Hepatocyte (in vitro differentiated cells): ENCODE data around the gene NEDD8. TPM values are rescaled to one million over a fixed set of nuclear protein-coding genes. Genes with fewer than 3 reads are reported as not detected.

Experiments used
- DNase-seq: peaks from one replicate; pipeline ENCODE4 v3.0.0-alpha.2; 2016; ENCODE audit warnings: low spot score
- H2AFZ ChIP-seq: fragments of 200-600 bp; sonication (generic); 2 replicates; pipeline ENCODE4 v1.6.0; 2016; ENCODE audit warnings: antibody characterized with exemption, mild to moderate bottlenecking
- H3K27ac ChIP-seq: fragments of 200-600 bp; sonication (generic); 2 replicates; pipeline ENCODE4 v1.5.1; 2016; ENCODE audit warnings: mild to moderate bottlenecking
- H3K27me3 ChIP-seq: fragments of 200-600 bp; sonication (generic); 2 replicates; pipeline ENCODE4 v1.6.1; 2016
- H3K36me3 ChIP-seq: fragments of 200-600 bp; sonication (generic); replicated peaks from 2 replicates; pipeline ENCODE4 v1.5.1; 2016; ENCODE audit warnings: low read depth; ENCODE audit not compliant: insufficient read depth
- H3K4me1 ChIP-seq: fragments of 200-600 bp; sonication (generic); 2 replicates; pipeline ENCODE4 v1.5.1; 2016; ENCODE audit warnings: mild to moderate bottlenecking, moderate library complexity; ENCODE audit not compliant: insufficient read depth
- H3K4me2 ChIP-seq: fragments of 200-600 bp; sonication (generic); 2 replicates; pipeline ENCODE4 v1.6.0; 2016
- H3K4me3 ChIP-seq: fragments of 200-600 bp; sonication (generic); 2 replicates; pipeline ENCODE4 v1.5.1; 2016; ENCODE audit warnings: mild to moderate bottlenecking
- H3K79me2 ChIP-seq: fragments of 200-600 bp; sonication (generic); 2 replicates; pipeline ENCODE4 v1.6.0; 2017; ENCODE audit warnings: mild to moderate bottlenecking
- H3K9me2 ChIP-seq: fragments of 200-600 bp; sonication (generic); replicated peaks from 2 replicates; pipeline ENCODE4 v1.6.0; 2017; ENCODE audit warnings: mild to moderate bottlenecking; ENCODE audit not compliant: insufficient read depth
- H3K9me3 ChIP-seq: fragments of 200-600 bp; sonication (generic); 2 replicates; pipeline ENCODE4 v1.5.1; 2016; ENCODE audit warnings: low read depth, mild to moderate bottlenecking
- H4K20me1 ChIP-seq: fragments of 200-600 bp; sonication (generic); 2 replicates; pipeline ENCODE4 v1.6.0; 2016; ENCODE audit warnings: mild to moderate bottlenecking; ENCODE audit not compliant: insufficient read depth, poor library complexity, severe bottlenecking
- EZH2 ChIP-seq: fragments of 200-600 bp; sonication (generic); IDR thresholded peaks from 2 replicates; pipeline ENCODE4 v1.6.1; 2016; ENCODE audit warnings: antibody characterized with exemption, mild to moderate bottlenecking, borderline replicate concordance
- EZH2phosphoT487 ChIP-seq: fragments of 200-600 bp; sonication (generic); IDR thresholded peaks from one replicate; pipeline ENCODE4 v1.6.1; 2018; ENCODE audit warnings: antibody characterized with exemption, mild to moderate bottlenecking, low read depth, moderate library complexity; ENCODE audit not compliant: unreplicated experiment, severe bottlenecking
- WGBS: methylation state at CpG from one replicate; pipeline ENCODE4 v1.1.6; 2016; ENCODE audit warnings: low lambda C conversion rate; ENCODE audit errors: missing lambda C conversion rate; 5-methylcytosine and 5-hydroxymethylcytosine counted together
- polyA plus RNA-seq: library from polyadenylated mRNA; unstranded; fragments of >200 nt; fragmentation: Nextera tagmentation; extraction: Ambion mirVana; gene quantifications from 2 replicates; pipeline ENCODE4 v1.2.1, GENCODE V29; 2016
- total RNA-seq: library from RNA; depleted of rRNA; stranded (reverse); fragments of >200 nt; gene quantifications from 2 replicates; pipeline ENCODE4 v1.2.3, GENCODE V29; 2014
- TF ChIP-seq, protein P1 (sequence below): fragments of 200-600 bp; sonication (generic); IDR thresholded peaks from 2 replicates; pipeline ENCODE4 v1.5.1; 2016; ENCODE audit warnings: antibody characterized with exemption, mild to moderate bottlenecking; ENCODE audit not compliant: poor library complexity

The NEDD8 gene
- total and polyA plus RNA-seq, 2 experiments from 2014 or later = 162 to 326 TPM

DNA sequence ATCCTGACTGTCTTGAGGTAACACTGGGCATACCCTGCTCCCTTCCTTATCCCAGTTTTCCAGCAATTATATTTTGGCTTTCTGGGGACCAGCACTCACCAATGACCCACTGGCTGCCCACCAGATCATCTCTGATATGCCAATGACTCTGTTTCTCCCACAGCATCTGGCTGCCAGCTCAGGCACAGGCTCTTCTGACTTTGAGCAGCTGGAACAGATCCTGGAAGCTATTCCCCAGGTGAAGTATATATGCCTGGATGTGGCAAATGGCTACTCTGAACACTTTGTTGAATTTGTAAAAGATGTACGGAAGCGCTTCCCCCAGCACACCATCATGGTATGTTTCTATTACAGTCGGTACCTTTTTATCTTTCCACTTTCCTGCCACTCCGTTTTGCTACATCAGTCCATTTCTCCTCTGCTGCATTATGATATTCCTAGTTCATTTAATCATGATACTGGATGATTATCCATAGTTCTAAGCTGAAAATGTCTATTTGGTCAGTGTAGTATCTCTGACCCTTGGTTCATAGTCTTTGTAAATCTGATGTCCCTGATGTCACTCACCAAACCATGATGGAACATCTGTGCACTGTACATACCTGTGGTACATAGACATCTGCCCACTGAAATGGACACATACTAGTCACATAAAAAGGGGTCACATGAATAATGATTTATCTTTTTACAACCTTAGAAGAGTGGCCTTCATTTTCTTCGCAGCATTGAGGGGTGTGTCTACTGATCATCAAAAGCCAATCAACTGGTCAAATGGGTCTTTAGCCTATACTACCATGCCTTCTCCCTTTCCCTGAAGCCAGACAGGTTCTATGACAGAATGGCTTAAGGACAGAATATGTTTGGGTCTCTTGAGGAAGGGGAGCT is 3.9 kb upstream of the NEDD8 start:
- Histone ChIP-seq H3K27ac (no peak overlapping the region), H3K9me3 (no peaks in the 10 kb centered on the region), H3K79me2 (peaks cover 59% of the 10 kb centered on the region), H3K4me3 (no peak overlapping the region), H3K4me2 (no peak overlapping the region), H2AFZ (no peak overlapping the region), H3K9me2 (no peaks in the 10 kb centered on the region), H3K27me3 (no peaks in the 10 kb centered on the region), H4K20me1 (peaks cover 4% of the 10 kb centered on the region), H3K4me1 (peaks cover 17% of the 10 kb centered on the region), H3K36me3 (no peaks in the 10 kb centered on the region)
- no peak for DNase-seq
- WGBS = 98% methylated on average over 5 of the region's 5 CpGs
- TF ChIP-seq EZH2 (no peak), EZH2phosphoT487 (no peak)
- TF ChIP-seq, protein P1, sequence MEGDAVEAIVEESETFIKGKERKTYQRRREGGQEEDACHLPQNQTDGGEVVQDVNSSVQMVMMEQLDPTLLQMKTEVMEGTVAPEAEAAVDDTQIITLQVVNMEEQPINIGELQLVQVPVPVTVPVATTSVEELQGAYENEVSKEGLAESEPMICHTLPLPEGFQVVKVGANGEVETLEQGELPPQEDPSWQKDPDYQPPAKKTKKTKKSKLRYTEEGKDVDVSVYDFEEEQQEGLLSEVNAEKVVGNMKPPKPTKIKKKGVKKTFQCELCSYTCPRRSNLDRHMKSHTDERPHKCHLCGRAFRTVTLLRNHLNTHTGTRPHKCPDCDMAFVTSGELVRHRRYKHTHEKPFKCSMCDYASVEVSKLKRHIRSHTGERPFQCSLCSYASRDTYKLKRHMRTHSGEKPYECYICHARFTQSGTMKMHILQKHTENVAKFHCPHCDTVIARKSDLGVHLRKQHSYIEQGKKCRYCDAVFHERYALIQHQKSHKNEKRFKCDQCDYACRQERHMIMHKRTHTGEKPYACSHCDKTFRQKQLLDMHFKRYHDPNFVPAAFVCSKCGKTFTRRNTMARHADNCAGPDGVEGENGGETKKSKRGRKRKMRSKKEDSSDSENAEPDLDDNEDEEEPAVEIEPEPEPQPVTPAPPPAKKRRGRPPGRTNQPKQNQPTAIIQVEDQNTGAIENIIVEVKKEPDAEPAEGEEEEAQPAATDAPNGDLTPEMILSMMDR = no peak

DNA sequence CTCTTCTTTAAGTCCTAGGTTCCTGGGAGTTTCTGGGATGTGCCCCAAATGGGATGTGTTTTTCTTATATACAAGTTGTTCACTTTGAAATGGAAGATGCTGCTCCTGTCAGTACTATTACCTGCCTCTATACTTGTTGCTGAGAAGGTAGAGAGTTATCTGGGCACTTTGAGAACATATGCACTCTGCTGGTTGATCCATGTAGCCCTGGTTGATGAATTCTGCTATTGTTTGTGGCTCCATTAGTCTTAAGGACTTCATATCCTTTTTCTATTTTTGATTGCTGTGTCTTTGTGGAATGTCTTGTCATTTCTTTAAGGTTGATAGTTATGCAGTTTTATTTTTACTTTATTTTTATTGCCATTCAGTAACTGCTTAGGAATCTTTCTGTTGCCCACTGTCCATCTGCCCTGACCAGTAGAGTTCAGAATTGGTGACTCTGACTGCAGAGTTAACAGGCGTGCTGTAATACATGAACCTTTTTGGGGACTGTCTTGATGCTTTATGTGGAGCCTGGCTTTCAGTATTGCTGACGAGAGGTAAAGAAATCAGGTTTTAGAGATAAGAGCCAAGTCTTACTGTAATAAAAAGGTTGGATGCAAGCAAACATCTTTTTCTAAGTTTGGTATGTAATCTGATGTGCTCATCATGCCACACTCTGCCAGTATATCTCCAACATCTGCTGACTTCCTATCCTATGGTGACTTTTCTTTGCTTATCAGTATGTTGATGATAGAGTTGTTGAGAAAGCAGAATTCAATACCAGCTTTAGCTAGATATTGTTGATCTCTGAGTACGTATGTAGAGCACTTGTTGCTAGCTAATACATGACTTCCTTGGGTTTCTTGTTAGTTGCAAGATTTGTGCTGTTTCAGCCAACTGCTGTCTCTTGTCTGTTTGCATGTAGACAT is 2.2 kb upstream of the NEDD8 start:
- H3K36me3 ChIP-seq = no peaks in the 10 kb centered on the region
- no peak overlapping the region for H3K27ac ChIP-seq
- peaks cover 20% of the 10 kb centered on the region for H3K4me1 ChIP-seq
- peaks cover 56% of the 10 kb centered on the region for H3K79me2 ChIP-seq
- H2AFZ ChIP-seq = no peak overlapping the region
- no peaks in the 10 kb centered on the region for H3K9me2 ChIP-seq
- WGBS = 88% methylated on average over 3 of the region's 3 CpGs
- H3K9me3 ChIP-seq = no peaks in the 10 kb centered on the region
- no peak for DNase-seq
- H3K4me3 ChIP-seq = no peak overlapping the region
- H3K4me2 ChIP-seq = peak overlapping the region; percentile 87
- peaks cover 4% of the 10 kb centered on the region for H4K20me1 ChIP-seq
- TF ChIP-seq, protein P1 = no peak
- TF ChIP-seq EZH2phosphoT487 (no peak), EZH2 (no peak)
- H3K27me3 ChIP-seq = no peaks in the 10 kb centered on the region

DNA sequence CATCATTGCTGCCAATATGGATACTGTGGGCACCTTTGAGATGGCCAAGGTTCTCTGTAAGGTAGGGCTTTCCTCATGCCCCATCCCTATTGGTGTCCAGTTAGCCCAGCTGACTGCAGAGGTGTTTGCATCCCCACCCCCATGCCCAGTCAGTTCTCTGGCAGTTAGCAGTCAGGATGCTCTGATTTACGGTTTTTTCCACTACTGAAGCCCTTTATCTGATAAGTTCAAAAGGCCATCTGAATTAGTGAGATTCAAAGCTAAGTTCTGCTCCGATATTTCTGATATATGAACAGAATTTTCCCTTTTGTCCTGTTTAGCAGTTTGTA is 1.3 kb upstream of the NEDD8 start:
- H3K4me3 ChIP-seq = peak overlapping the region; percentile 96
- peaks cover 62% of the 10 kb centered on the region for H3K79me2 ChIP-seq
- H3K4me1 ChIP-seq = peaks cover 20% of the 10 kb centered on the region
- no peaks in the 10 kb centered on the region for H3K36me3 ChIP-seq
- no peak for DNase-seq
- TF ChIP-seq EZH2phosphoT487 (no peak), EZH2 (no peak)
- TF ChIP-seq, protein P1 = no peak
- H4K20me1 ChIP-seq = no peaks in the 10 kb centered on the region
- H3K4me2 ChIP-seq = peak overlapping the region; percentile 87
- H2AFZ ChIP-seq = no peak overlapping the region
- no peaks in the 10 kb centered on the region for H3K9me3 ChIP-seq
- H3K27me3 ChIP-seq = no peaks in the 10 kb centered on the region
- H3K9me2 ChIP-seq = no peaks in the 10 kb centered on the region
- WGBS = 47% methylated on average over 2 of the region's 2 CpGs
- H3K27ac ChIP-seq = peak overlapping the region; percentile 96
